ENCODE measurements around the gene PARP15.

Gene PARP15

DNA sequence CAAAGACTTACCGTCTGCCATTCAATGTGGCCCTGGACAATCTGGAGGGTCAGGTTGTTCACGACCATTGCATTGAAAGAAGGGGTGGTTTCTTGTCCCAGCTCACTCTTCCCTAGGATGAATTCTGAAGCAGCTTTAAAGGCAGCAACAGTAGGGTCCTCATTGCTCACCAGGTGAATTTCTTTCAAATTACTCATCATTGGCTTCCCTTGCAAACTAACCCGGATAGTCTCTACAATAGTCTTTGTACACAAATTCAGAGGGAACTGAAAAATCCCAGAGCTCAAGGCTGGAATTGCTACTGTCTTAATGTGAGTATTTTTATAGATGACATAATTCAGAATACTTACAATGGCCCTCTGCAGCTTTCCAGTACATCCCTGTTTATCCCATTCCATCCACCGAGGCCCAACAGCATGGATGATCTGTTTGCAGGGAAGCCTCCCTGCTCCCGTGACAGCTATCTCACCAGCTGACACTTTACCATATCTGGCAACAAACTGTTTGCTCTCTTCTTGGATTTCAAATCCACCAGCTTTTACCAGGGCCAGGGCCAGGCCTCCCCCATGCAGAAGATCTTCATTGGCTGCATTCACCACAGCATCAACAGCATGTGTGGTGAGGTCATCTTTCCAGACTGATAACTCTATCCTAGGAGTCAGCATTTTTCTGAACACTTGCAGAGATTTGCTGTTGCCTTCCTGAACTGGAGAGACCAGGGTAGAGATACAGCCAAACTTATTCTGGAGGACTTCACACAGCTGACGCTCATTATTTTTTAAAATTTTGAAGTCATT is 22.0 kb upstream of the PARP15 start:
- H3K36me3 ChIP-seq (replicated peaks) = peaks cover 5% of the 10 kb centered on the region

DNA sequence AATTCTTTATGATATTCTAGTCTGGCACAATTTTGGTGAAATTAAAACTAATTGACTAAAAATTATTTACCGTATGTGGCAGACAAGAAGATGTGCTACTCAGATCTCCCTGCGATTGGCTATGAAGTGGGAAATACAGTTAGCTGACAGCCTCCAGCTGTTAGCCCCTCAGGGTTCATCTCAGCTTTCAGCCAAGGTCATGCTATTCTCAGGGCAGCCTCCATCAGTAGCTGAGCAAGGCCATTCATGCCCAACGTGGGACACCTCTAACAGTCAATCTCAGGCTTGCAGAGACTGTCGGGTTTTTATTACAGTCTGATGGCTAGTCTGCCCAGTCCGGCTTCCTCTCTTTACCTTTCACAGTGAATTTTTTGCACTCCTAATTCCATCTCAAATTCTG is 20.1 kb upstream of the PARP15 start:
- no peak for DNase-seq
- no peak for TF ChIP-seq CTCF (IDR thresholded peaks at IDR 0.05; ENCODE audit: low read depth, low read length, missing control alignments)
- no peak overlapping the region for H3K27ac ChIP-seq
- H3K27me3 ChIP-seq (replicated peaks) = no peaks in the 10 kb centered on the region
- no peaks in the 10 kb centered on the region for H3K36me3 ChIP-seq (replicated peaks)
- in situ Hi-C loops (cut with HindIII; ENCODE audit: low pct_ligation_motif_present, low sequenced_read_pairs) = no loop called here
- no peak overlapping the region for H3K4me3 ChIP-seq (ENCODE audit: low read depth, low read length)

More for the DNA sequence above, 22.0 kb upstream of the PARP15 start:
- no peaks in the 10 kb centered on the region for H3K27me3 ChIP-seq (replicated peaks)
- no peak overlapping the region for H3K27ac ChIP-seq
- in situ Hi-C loops (cut with HindIII; ENCODE audit: low pct_ligation_motif_present, low sequenced_read_pairs) = no loop called here
- TF ChIP-seq CTCF (IDR thresholded peaks at IDR 0.05; ENCODE audit: low read depth, low read length, missing control alignments) = no peak
- peak; percentile 40 for DNase-seq
- H3K4me3 ChIP-seq (ENCODE audit: low read depth, low read length) = no peak overlapping the region

- in situ Hi-C loops (cut with HindIII; ENCODE audit: low pct_ligation_motif_present, low sequenced_read_pairs) = no loop called here
- Histone ChIP-seq H3K27me3 (replicated peaks) (no peaks in the 10 kb centered on the region), H3K27ac (no peak overlapping the region), H3K4me3 (ENCODE audit: low read depth, low read length) (no peak overlapping the region), H3K36me3 (replicated peaks) (no peaks in the 10 kb centered on the region)
- no peak for TF ChIP-seq CTCF (IDR thresholded peaks at IDR 0.05; ENCODE audit: low read depth, low read length, missing control alignments)
- DNase-seq = no peak
These were observed 18.8 kb upstream of the PARP15 start for GRCh38 chr3:122558605-122559004.

GRCh38 chr3:122559906-122560305 is 17.5 kb upstream of the PARP15 start:
- TF ChIP-seq CTCF (IDR thresholded peaks at IDR 0.05; ENCODE audit: low read depth, low read length, missing control alignments) = no peak
- H3K27ac ChIP-seq = no peak overlapping the region
- H3K36me3 ChIP-seq (replicated peaks) = no peaks in the 10 kb centered on the region
- H3K4me3 ChIP-seq (ENCODE audit: low read depth, low read length) = no peak overlapping the region
- no peaks in the 10 kb centered on the region for H3K27me3 ChIP-seq (replicated peaks)
- no peak for DNase-seq
- in situ Hi-C loops (cut with HindIII; ENCODE audit: low pct_ligation_motif_present, low sequenced_read_pairs) = no loop called here

- Histone ChIP-seq H3K27me3 (replicated peaks) (no peaks in the 10 kb centered on the region), H3K4me3 (ENCODE audit: low read depth, low read length) (no peak overlapping the region), H3K27ac (no peak overlapping the region), H3K36me3 (replicated peaks) (no peaks in the 10 kb centered on the region)
- in situ Hi-C loops (cut with HindIII; ENCODE audit: low pct_ligation_motif_present, low sequenced_read_pairs) = no loop called here
- DNase-seq = peak; percentile 68
- peak; percentile 70 for TF ChIP-seq CTCF (IDR thresholded peaks at IDR 0.05; ENCODE audit: low read depth, low read length, missing control alignments)
These were observed 16.8 kb upstream of the PARP15 start for GRCh38 chr3:122560680-122561079.

Measured in brain microvascular endothelial cell (primary cell).